Measurements from ENCODE around the gene PTRH2.

- TF ChIP-seq, protein P1, sequence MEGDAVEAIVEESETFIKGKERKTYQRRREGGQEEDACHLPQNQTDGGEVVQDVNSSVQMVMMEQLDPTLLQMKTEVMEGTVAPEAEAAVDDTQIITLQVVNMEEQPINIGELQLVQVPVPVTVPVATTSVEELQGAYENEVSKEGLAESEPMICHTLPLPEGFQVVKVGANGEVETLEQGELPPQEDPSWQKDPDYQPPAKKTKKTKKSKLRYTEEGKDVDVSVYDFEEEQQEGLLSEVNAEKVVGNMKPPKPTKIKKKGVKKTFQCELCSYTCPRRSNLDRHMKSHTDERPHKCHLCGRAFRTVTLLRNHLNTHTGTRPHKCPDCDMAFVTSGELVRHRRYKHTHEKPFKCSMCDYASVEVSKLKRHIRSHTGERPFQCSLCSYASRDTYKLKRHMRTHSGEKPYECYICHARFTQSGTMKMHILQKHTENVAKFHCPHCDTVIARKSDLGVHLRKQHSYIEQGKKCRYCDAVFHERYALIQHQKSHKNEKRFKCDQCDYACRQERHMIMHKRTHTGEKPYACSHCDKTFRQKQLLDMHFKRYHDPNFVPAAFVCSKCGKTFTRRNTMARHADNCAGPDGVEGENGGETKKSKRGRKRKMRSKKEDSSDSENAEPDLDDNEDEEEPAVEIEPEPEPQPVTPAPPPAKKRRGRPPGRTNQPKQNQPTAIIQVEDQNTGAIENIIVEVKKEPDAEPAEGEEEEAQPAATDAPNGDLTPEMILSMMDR (IDR thresholded peaks at IDR 0.05) = no peak
- TF ChIP-seq POLR2A (IDR thresholded peaks at IDR 0.05) = no peak
Measured at GRCh38 chr17:59650642-59651041, 56.6 kb downstream of the PTRH2 start.

Data from esophagus squamous epithelium (tissue), 4 donors.